ENCODE measurements around the gene PTPRH. TPM values are rescaled to one million over a fixed set of nuclear protein-coding genes. Genes with fewer than 3 reads are reported as not detected.

Gene PTPRH
- total RNA-seq, 4 donors from 2014 or later = 0.22 to 1.3 (median 0.52) TPM

DNA sequence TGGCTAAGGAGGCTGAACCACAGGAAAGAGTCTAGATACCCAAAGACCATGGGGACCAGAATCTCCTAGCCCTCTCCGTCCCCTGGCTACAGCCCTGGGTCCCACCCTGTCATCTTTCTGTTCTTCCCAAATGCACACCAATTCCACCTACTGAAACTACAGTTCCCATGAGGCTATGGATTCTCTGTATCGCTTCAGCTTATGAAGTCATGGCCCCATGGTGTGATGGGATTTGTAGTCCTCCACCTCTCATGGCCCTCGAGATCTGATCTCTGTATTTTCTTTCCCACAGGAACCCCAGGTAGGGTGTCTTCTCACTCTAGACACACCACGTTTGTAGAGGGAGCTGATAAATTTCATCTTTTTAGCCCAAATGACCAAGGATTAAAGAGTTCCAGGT is 11.8 kb downstream of the PTPRH start:
- 59 to 68% methylated on average over 4 of the region's 4 CpGs for WGBS, 2 donors
- DNase-seq (ENCODE audit: low spot score in 2 of 2) = no peak
- intact Hi-C loops (cut with DNase I; ENCODE audit: low total_unique reads) = no loop called here
- H3K4me3 ChIP-seq (ENCODE audit: low read depth, poor library complexity, severe bottlenecking) = no peak overlapping the region
- TF ChIP-seq CTCF (IDR thresholded peaks at IDR 0.05) (no peak), POLR2A (IDR thresholded peaks at IDR 0.05) (no peak)

GRCh38 chr19:55196803-55197202 is 12.5 kb downstream of the PTPRH start:
- 83 to 89% methylated on average over 10 of the region's 10 CpGs for WGBS, 2 donors
- TF ChIP-seq POLR2A (IDR thresholded peaks at IDR 0.05) (no peak), CTCF (IDR thresholded peaks at IDR 0.05) (no peak)

DNA sequence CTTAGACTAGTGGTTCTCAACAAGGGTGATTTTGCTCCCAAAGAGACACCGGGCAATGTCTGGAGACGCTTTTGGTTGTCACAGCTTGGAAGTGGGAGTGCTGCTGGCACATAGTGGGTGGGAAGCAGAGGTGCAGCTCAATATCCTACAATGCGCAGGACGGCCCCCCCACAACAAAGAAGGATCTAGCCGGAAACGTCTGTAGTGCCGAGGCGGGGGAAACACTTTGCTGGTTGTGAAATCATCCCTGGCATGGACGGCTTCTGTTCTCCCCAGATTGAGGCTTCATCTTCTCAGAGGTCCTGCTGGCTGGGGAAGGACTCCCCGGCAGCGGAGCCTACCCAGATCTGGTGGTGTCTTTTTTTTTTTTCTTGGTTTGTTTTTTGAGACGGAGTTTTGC is 15.8 kb downstream of the PTPRH start:
- DNase-seq (ENCODE audit: low spot score in 2 of 2) = no peak
- 69 to 83% methylated on average over 12 of the region's 12 CpGs for WGBS, 2 donors
- intact Hi-C loops (cut with DNase I; ENCODE audit: low total_unique reads) = no loop called here
- TF ChIP-seq POLR2A (IDR thresholded peaks at IDR 0.05) = no peak
- no peak for TF ChIP-seq CTCF (IDR thresholded peaks at IDR 0.05)
- H3K4me3 ChIP-seq (ENCODE audit: low read depth, poor library complexity, severe bottlenecking) = no peak overlapping the region

More at GRCh38 chr19:55196803-55197202, 12.5 kb downstream of the PTPRH start:
- H3K4me3 ChIP-seq (ENCODE audit: low read depth, poor library complexity, severe bottlenecking) = no peak overlapping the region
- intact Hi-C loops (cut with DNase I; ENCODE audit: low total_unique reads) = no loop called here
- DNase-seq (ENCODE audit: low spot score in 2 of 2) = no peak

DNA sequence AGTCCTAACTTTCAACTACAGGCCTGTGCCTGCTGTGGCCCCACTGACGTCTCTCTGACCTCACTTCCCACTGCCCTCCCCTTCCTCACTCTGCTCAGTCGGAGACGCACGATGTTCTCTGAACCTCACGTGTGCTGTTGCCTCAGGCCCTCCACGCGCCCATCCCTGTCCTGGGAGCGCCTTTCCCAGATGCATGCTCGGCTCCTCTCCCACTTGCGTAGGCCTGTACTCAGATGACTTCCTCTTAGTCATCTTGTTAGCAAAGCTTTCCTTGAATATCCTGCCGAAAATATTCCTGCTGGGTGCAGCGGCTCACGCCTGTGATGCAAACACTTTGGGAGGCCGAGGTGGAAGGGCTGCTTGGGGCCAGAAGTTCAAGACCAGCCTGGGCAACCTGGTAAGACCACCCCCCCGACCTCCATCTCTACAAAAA is 19.9 kb downstream of the PTPRH start:
- intact Hi-C loops (cut with DNase I; ENCODE audit: low total_unique reads) = no loop called here
- H3K4me3 ChIP-seq (ENCODE audit: low read depth, poor library complexity, severe bottlenecking) = no peak overlapping the region
- 24 to 37% methylated on average over 15 of the region's 15 CpGs for WGBS, 2 donors
- DNase-seq (ENCODE audit: low spot score in 2 of 2) = peak; percentile 84 to 93
- TF ChIP-seq CTCF (IDR thresholded peaks at IDR 0.05) = no peak
- TF ChIP-seq POLR2A (IDR thresholded peaks at IDR 0.05) = no peak

- WGBS, 2 donors = 56 to 59% methylated on average over 8 of the region's 8 CpGs
- DNase-seq (ENCODE audit: low spot score in 2 of 2) = no peak
- TF ChIP-seq CTCF (IDR thresholded peaks at IDR 0.05) = no peak
- no peak for TF ChIP-seq POLR2A (IDR thresholded peaks at IDR 0.05)
These were observed 20.7 kb downstream of the PTPRH start for GRCh38 chr19:55188625-55189024.

GRCh38 chr19:55186080-55186479 is 23.2 kb downstream of the PTPRH start:
- 76 to 87% methylated on average over 12 of the region's 12 CpGs for WGBS, 2 donors
- DNase-seq (ENCODE audit: low spot score in 2 of 2) = no peak
- no peak for TF ChIP-seq CTCF (IDR thresholded peaks at IDR 0.05)
- TF ChIP-seq POLR2A (IDR thresholded peaks at IDR 0.05) = no peak
- intact Hi-C loops (cut with DNase I; ENCODE audit: low total_unique reads) = no loop called here
- H3K4me3 ChIP-seq (ENCODE audit: low read depth, poor library complexity, severe bottlenecking) = no peak overlapping the region

More at GRCh38 chr19:55188625-55189024, 20.7 kb downstream of the PTPRH start:
- intact Hi-C loops (cut with DNase I; ENCODE audit: low total_unique reads) = no loop called here
- H3K4me3 ChIP-seq (ENCODE audit: low read depth, poor library complexity, severe bottlenecking) = no peak overlapping the region

Data from lower leg skin (tissue), 4 donors.